Panc1 (cell line): ENCODE measurements around the gene FBXO47.

Experiments
- CTCF ChIP-seq: fragments of 450-650 bp; IDR thresholded peaks from 2 replicates; pipeline ENCODE4 v1.5.1; 2017; ENCODE audit warnings: mild to moderate bottlenecking
- POLR2AphosphoS5 ChIP-seq: IDR thresholded peaks from 2 replicates; pipeline ENCODE4 v1.6.1; 2012; ENCODE audit warnings: mild to moderate bottlenecking, low read depth, low read length, moderate library complexity
- SIN3A ChIP-seq: IDR thresholded peaks from 2 replicates; pipeline ENCODE4 v1.6.1; 2012; ENCODE audit warnings: low read depth, mild to moderate bottlenecking, low read length, moderate library complexity, borderline replicate concordance; ENCODE audit not compliant: insufficient read depth
- TCF7L2 ChIP-seq: IDR thresholded peaks from 2 replicates; pipeline ENCODE4 v1.6.1; 2011; ENCODE audit warnings: mild to moderate bottlenecking, low read depth, low read length, inconsistent platforms

DNA sequence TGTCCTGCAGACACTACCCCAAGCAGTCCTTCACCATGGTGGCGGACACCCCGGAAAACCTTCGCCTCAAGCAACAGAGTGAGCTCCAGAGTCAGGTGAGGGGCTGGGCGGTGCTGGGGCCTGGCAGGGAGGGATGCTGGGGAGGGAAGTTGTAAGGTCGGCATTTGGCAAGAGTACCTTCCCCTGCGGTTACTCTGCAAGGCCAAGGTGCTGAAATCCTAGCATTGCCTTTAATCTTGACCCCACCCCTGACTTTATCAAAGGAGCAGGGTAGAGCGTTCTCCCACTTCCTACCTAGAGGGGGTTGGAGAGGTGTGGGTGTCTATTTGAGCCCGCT, 76.8 kb downstream of the FBXO47 start:
- TF ChIP-seq CTCF (no peak), TCF7L2 (no peak), POLR2AphosphoS5 (no peak), SIN3A (no peak)
